Measurements from ENCODE around the gene SLC12A7.

Gene SLC12A7

DNA sequence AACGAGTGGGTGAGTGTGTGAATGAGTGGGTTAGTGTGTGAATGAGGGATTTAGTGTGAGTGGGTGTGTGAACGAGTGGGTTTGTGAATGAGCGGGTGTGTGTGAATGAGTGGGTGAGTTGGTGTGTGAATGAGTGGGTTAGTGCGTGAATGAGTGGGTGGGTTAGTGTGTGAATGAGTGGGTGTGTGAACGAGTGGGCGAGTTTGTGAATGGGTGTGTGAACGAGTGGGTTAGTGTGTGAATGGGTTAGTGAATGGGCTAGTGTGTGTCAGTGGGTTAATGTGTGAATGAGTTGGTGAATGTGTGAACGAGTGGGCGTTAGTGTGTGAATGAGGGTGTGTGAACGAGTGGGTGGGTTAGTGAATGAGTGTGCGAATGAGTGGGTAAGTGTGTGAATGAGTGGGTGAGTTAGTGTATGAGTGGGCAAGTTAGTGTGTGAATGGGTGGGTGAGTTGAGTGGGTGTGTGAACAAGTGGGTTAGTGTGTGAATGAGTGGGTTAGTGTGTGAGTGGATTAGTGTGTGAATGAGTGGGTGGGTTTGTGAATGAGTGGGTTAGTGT, 63.6 kb downstream of the SLC12A7 start:
- no peaks in the 10 kb centered on the region for H3K4me1 ChIP-seq (ENCODE audit: insufficient read depth, low read length, poor library complexity, severe bottlenecking)
- H2AFZ ChIP-seq (ENCODE audit: low read length), result no peak overlapping the region
- H3K9ac ChIP-seq (ENCODE audit: low read depth, low read length, poor library complexity, severe bottlenecking), result no peak overlapping the region
- no peaks in the 10 kb centered on the region for H3F3A ChIP-seq (ENCODE audit: low read depth)
- no peak overlapping the region for H3K4me2 ChIP-seq (ENCODE audit: low read depth, low read length, poor library complexity, severe bottlenecking)
- no peak overlapping the region for H3K4me3 ChIP-seq (ENCODE audit: low read length, poor library complexity, severe bottlenecking)
- TF ChIP-seq EZH2phosphoT487 (IDR thresholded peaks at IDR 0.05; ENCODE audit: borderline replicate concordance), result no peak
- no peak for TF ChIP-seq CTCF (conservative IDR thresholded peaks at IDR 0.05; ENCODE audit: low read length)
- H4K20me1 ChIP-seq (ENCODE audit: insufficient read depth, low read length, poor library complexity, severe bottlenecking), result no peaks in the 10 kb centered on the region
- no peaks in the 10 kb centered on the region for H3K9me2 ChIP-seq (replicated peaks; ENCODE audit: low read depth, low read length)
- H3K79me2 ChIP-seq (ENCODE audit: insufficient read depth, low read length), result no peaks in the 10 kb centered on the region
- no peaks in the 10 kb centered on the region; the same call in 1 of the 2 replicates for H3K9me3 ChIP-seq (ENCODE audit: insufficient read depth, low read depth, low read length)
- no peaks in the 10 kb centered on the region for H3K36me3 ChIP-seq (ENCODE audit: insufficient read depth, low read length)
- no peaks in the 10 kb centered on the region for H3K27me3 ChIP-seq (ENCODE audit: insufficient read depth, low read length, poor library complexity, severe bottlenecking)

DNA sequence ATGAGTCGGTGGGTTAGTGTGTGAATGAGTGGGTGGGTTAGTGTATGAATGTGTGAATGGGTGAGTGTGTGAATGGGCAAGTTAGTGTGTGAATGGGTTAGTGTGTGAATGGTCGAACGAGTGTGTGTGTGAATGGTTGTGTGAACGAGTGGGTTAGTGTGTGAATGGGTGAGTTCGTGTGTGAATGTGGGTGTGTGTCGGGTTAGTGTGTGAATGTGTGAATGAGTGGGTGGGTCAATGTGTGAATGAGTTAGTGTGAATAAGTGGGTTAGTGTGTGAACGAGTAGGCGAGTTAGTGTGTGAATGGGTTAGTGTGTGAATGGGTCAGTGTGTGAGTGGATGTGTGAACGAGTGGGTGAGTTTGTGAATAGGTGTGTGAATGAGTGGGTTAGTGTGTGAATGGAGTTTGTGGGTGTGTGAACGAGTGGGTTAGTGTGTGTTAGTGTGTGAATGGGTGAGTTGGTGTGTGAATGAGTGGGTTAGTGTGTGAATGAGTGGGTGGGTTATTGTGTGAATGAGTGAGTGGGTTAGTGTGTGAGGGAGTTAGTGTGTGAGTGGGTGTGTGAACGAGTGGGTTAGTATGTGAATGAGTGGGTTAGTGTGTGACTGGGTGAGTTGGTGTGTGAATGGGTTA, 64.4 kb downstream of the SLC12A7 start:
- Histone ChIP-seq H3K9ac (ENCODE audit: low read depth, low read length, poor library complexity, severe bottlenecking) (no peak overlapping the region), H3K4me1 (ENCODE audit: insufficient read depth, low read length, poor library complexity, severe bottlenecking) (no peaks in the 10 kb centered on the region), H3K4me3 (ENCODE audit: low read length, poor library complexity, severe bottlenecking) (no peak overlapping the region), H2AFZ (ENCODE audit: low read length) (no peak overlapping the region), H3K9me2 (replicated peaks; ENCODE audit: low read depth, low read length) (no peaks in the 10 kb centered on the region), H3K4me2 (ENCODE audit: low read depth, low read length, poor library complexity, severe bottlenecking) (no peak overlapping the region), H4K20me1 (ENCODE audit: insufficient read depth, low read length, poor library complexity, severe bottlenecking) (no peaks in the 10 kb centered on the region), H3K79me2 (ENCODE audit: insufficient read depth, low read length) (no peaks in the 10 kb centered on the region), H3K9me3 (ENCODE audit: insufficient read depth, low read depth, low read length) (peaks cover 2% of the 10 kb centered on the region; the same call in 1 of the 2 replicates), H3K27me3 (ENCODE audit: insufficient read depth, low read length, poor library complexity, severe bottlenecking) (no peaks in the 10 kb centered on the region), H3F3A (ENCODE audit: low read depth) (no peaks in the 10 kb centered on the region), H3K36me3 (ENCODE audit: insufficient read depth, low read length) (no peaks in the 10 kb centered on the region)
- TF ChIP-seq EZH2phosphoT487 (IDR thresholded peaks at IDR 0.05; ENCODE audit: borderline replicate concordance), result no peak
- TF ChIP-seq CTCF (conservative IDR thresholded peaks at IDR 0.05; ENCODE audit: low read length), result no peak

- no peaks in the 10 kb centered on the region for H3K4me1 ChIP-seq (ENCODE audit: insufficient read depth, low read length, poor library complexity, severe bottlenecking)
- no peak overlapping the region for H3K4me2 ChIP-seq (ENCODE audit: low read depth, low read length, poor library complexity, severe bottlenecking)
- H3K79me2 ChIP-seq (ENCODE audit: insufficient read depth, low read length), result no peaks in the 10 kb centered on the region
- no peaks in the 10 kb centered on the region for H3K9me2 ChIP-seq (replicated peaks; ENCODE audit: low read depth, low read length)
- no peaks in the 10 kb centered on the region for H3K27me3 ChIP-seq (ENCODE audit: insufficient read depth, low read length, poor library complexity, severe bottlenecking)
- peaks cover 3% of the 10 kb centered on the region; the same call in 1 of the 2 replicates for H3K9me3 ChIP-seq (ENCODE audit: insufficient read depth, low read depth, low read length)
- H4K20me1 ChIP-seq (ENCODE audit: insufficient read depth, low read length, poor library complexity, severe bottlenecking), result no peaks in the 10 kb centered on the region
- H3K4me3 ChIP-seq (ENCODE audit: low read length, poor library complexity, severe bottlenecking), result no peak overlapping the region
- no peaks in the 10 kb centered on the region for H3K36me3 ChIP-seq (ENCODE audit: insufficient read depth, low read length)
- no peaks in the 10 kb centered on the region for H3F3A ChIP-seq (ENCODE audit: low read depth)
- no peak overlapping the region for H2AFZ ChIP-seq (ENCODE audit: low read length)
- no peak overlapping the region for H3K9ac ChIP-seq (ENCODE audit: low read depth, low read length, poor library complexity, severe bottlenecking)
- TF ChIP-seq CTCF (conservative IDR thresholded peaks at IDR 0.05; ENCODE audit: low read length), result no peak
- TF ChIP-seq EZH2phosphoT487 (IDR thresholded peaks at IDR 0.05; ENCODE audit: borderline replicate concordance), result no peak
Measured at GRCh38 chr5:1045960-1046560, 65.8 kb downstream of the SLC12A7 start.

All from Loucy (cell line).